ENCODE measurements around the gene DYNC2I2. TPM values are rescaled to one million over a fixed set of nuclear protein-coding genes. Genes with fewer than 3 reads are reported as not detected.

Gene DYNC2I2
- total and polyA plus RNA-seq, 2 experiments from 2014 or later: 48.7 to 78.3 TPM

DNA sequence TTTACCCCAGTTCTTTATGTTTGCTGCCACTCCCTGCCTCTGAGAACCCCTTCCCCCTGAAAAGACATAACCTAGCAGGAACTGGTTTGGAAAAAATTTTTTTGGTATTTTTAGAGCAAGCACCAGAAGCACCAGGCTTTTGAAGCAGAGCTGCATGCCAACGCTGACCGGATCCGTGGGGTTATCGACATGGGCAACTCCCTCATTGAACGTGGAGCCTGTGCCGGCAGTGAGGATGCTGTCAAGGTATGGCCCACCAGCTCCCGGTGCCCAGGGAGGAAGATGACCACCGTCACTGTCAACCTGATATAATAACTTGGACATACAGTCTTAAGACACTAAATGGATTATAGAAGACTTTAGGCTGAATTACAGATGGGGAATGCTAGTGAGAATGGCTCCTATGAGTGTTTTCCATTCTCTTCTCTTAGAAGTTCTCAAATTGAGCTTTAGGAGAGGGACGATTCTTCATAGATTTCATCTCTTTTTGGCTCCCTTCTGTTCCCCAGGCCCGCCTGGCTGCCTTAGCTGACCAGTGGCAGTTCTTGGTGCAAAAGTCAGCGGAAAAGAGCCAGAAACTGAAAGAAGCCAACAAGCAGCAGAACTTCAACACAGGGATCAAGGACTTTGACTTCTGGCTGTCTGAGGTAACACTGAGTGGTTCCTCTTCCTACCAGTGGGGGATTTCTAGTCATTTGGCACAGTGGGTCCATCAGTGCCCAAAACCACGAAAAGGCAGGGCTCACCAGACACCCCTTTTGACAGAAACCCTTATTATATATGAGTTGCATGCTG, 44.9 kb downstream of the DYNC2I2 start:
- Histone ChIP-seq H3K27me3 (ENCODE audit: insufficient read depth) (no peaks in the 10 kb centered on the region), H3K9me2 (ENCODE audit: insufficient read depth) (no peaks in the 10 kb centered on the region), H3K36me3 (ENCODE audit: insufficient read depth) (peaks cover 87% of the 10 kb centered on the region), H3K4me2 (no peak overlapping the region), H3K4me3 (no peak overlapping the region), H4K20me1 (replicated peaks; ENCODE audit: insufficient read depth) (no peaks in the 10 kb centered on the region; the same call in none of the 2 replicates), H3K79me2 (replicated peaks; ENCODE audit: insufficient read depth) (no peaks in the 10 kb centered on the region), H3F3A (replicated peaks; ENCODE audit: low read depth) (peaks cover 24% of the 10 kb centered on the region), H3K27ac (ENCODE audit: low read depth) (no peak overlapping the region), H2AFZ (no peak overlapping the region), H3K4me1 (ENCODE audit: insufficient read depth) (no peaks in the 10 kb centered on the region)
- TF ChIP-seq JUNB (IDR thresholded peaks at IDR 0.05; ENCODE audit: unreplicated experiment): no peak
- TF ChIP-seq ZNF114 (CRISPR knock-in tag; IDR thresholded peaks at IDR 0.05): no peak
- no peak for TF ChIP-seq ZNF331 (CRISPR knock-in tag; IDR thresholded peaks at IDR 0.05; ENCODE audit: low read depth)
- no peak for TF ChIP-seq EZH2phosphoT487 (IDR thresholded peaks at IDR 0.05; ENCODE audit: unreplicated experiment)
- no peak for TF ChIP-seq POLR2AphosphoS5 (IDR thresholded peaks at IDR 0.05; ENCODE audit: low read depth)
- no peak for TF ChIP-seq NANOG (IDR thresholded peaks at IDR 0.05; ENCODE audit: borderline replicate concordance)
- TF ChIP-seq, protein P1, sequence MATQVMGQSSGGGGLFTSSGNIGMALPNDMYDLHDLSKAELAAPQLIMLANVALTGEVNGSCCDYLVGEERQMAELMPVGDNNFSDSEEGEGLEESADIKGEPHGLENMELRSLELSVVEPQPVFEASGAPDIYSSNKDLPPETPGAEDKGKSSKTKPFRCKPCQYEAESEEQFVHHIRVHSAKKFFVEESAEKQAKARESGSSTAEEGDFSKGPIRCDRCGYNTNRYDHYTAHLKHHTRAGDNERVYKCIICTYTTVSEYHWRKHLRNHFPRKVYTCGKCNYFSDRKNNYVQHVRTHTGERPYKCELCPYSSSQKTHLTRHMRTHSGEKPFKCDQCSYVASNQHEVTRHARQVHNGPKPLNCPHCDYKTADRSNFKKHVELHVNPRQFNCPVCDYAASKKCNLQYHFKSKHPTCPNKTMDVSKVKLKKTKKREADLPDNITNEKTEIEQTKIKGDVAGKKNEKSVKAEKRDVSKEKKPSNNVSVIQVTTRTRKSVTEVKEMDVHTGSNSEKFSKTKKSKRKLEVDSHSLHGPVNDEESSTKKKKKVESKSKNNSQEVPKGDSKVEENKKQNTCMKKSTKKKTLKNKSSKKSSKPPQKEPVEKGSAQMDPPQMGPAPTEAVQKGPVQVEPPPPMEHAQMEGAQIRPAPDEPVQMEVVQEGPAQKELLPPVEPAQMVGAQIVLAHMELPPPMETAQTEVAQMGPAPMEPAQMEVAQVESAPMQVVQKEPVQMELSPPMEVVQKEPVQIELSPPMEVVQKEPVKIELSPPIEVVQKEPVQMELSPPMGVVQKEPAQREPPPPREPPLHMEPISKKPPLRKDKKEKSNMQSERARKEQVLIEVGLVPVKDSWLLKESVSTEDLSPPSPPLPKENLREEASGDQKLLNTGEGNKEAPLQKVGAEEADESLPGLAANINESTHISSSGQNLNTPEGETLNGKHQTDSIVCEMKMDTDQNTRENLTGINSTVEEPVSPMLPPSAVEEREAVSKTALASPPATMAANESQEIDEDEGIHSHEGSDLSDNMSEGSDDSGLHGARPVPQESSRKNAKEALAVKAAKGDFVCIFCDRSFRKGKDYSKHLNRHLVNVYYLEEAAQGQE (IDR thresholded peaks at IDR 0.05; ENCODE audit: unreplicated experiment): no peak
- no peak overlapping the region for H3K4me3 Mint-ChIP-seq
- H3K9me3 Mint-ChIP-seq: no peaks in the 10 kb centered on the region
- H3K4me1 Mint-ChIP-seq: no peaks in the 10 kb centered on the region
- H3K27ac Mint-ChIP-seq: no peak overlapping the region
- H3K36me3 Mint-ChIP-seq (ENCODE audit: low read depth): peaks cover 84% of the 10 kb centered on the region
- H3K27me3 Mint-ChIP-seq (ENCODE audit: insufficient read depth, low read depth, poor library complexity): no peaks in the 10 kb centered on the region
- ATAC-seq (no peak), DNase-seq (ENCODE audit: low spot score) (no peak)

DNA sequence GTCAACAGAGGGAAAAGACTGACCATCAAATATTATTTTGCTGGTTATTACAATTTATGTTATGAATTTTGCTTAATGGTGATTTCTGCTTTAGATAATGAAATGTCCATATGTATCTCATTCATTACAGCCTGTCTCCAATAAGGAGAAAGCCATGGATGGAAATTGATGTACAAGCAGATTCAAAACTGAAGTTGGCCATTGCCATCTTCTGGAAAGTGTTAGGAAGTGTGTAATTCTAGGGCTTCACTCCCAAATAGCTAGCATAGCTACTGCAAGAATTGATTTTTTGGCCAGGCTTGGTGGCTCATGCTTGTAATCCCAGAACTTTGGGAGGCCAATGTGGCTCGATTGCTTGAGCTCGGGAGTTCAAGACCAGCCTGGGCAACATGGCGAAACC, 45.8 kb downstream of the DYNC2I2 start:
- ATAC-seq (no peak), DNase-seq (ENCODE audit: low spot score) (no peak)
- no peak overlapping the region for H3K27ac ChIP-seq (ENCODE audit: low read depth)
- Mint-ChIP-seq H3K9me3 (no peaks in the 10 kb centered on the region), H3K27me3 (ENCODE audit: insufficient read depth, low read depth, poor library complexity) (no peaks in the 10 kb centered on the region), H3K4me1 (no peaks in the 10 kb centered on the region), H3K4me3 (no peak overlapping the region), H3K27ac (no peak overlapping the region), H3K36me3 (ENCODE audit: low read depth) (peaks cover 80% of the 10 kb centered on the region)
- H4K20me1 ChIP-seq (replicated peaks; ENCODE audit: insufficient read depth): no peaks in the 10 kb centered on the region; the same call in none of the 2 replicates
- peaks cover 83% of the 10 kb centered on the region for H3K36me3 ChIP-seq (ENCODE audit: insufficient read depth)
- no peaks in the 10 kb centered on the region for H3K9me2 ChIP-seq (ENCODE audit: insufficient read depth)
- H3K4me3 ChIP-seq: no peak overlapping the region
- no peak overlapping the region for H3K4me2 ChIP-seq
- H3K4me1 ChIP-seq (ENCODE audit: insufficient read depth): no peaks in the 10 kb centered on the region
- no peaks in the 10 kb centered on the region for H3K27me3 ChIP-seq (ENCODE audit: insufficient read depth)
- H3K79me2 ChIP-seq (replicated peaks; ENCODE audit: insufficient read depth): no peaks in the 10 kb centered on the region
- H2AFZ ChIP-seq: no peak overlapping the region
- peaks cover 22% of the 10 kb centered on the region for H3F3A ChIP-seq (replicated peaks; ENCODE audit: low read depth)
- TF ChIP-seq ZNF331 (CRISPR knock-in tag; IDR thresholded peaks at IDR 0.05; ENCODE audit: low read depth) (no peak), ETS1 (IDR thresholded peaks at IDR 0.05) (no peak), STAT1 (IDR thresholded peaks at IDR 0.05; ENCODE audit: unreplicated experiment) (no peak), JUNB (IDR thresholded peaks at IDR 0.05; ENCODE audit: unreplicated experiment) (no peak), ZNF114 (CRISPR knock-in tag; IDR thresholded peaks at IDR 0.05) (no peak), EZH2phosphoT487 (IDR thresholded peaks at IDR 0.05; ENCODE audit: unreplicated experiment) (no peak), NANOG (IDR thresholded peaks at IDR 0.05; ENCODE audit: borderline replicate concordance) (no peak), POLR2AphosphoS5 (IDR thresholded peaks at IDR 0.05; ENCODE audit: low read depth) (no peak), EZH2 (IDR thresholded peaks at IDR 0.05; ENCODE audit: low read depth, unreplicated experiment) (no peak)
- TF ChIP-seq, protein P2, sequence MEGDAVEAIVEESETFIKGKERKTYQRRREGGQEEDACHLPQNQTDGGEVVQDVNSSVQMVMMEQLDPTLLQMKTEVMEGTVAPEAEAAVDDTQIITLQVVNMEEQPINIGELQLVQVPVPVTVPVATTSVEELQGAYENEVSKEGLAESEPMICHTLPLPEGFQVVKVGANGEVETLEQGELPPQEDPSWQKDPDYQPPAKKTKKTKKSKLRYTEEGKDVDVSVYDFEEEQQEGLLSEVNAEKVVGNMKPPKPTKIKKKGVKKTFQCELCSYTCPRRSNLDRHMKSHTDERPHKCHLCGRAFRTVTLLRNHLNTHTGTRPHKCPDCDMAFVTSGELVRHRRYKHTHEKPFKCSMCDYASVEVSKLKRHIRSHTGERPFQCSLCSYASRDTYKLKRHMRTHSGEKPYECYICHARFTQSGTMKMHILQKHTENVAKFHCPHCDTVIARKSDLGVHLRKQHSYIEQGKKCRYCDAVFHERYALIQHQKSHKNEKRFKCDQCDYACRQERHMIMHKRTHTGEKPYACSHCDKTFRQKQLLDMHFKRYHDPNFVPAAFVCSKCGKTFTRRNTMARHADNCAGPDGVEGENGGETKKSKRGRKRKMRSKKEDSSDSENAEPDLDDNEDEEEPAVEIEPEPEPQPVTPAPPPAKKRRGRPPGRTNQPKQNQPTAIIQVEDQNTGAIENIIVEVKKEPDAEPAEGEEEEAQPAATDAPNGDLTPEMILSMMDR (conservative IDR thresholded peaks at IDR 0.05; ENCODE audit: low read depth in 2 of 2): no peak
